AG04450 (cell line): ENCODE measurements around the gene SCGB1D1. TPM values are rescaled to one million over a fixed set of nuclear protein-coding genes. Genes with fewer than 3 reads are reported as not detected.

Experiments
- CTCF ChIA-PET: fragments of 300-600, 350-600 bp; formaldehyde crosslinking; extraction: SDS; loops from one replicate; lab custom pipeline; 2022; ENCODE audit warnings: antibody characterized with exemption, inconsistent platforms; lab: Charles Lee
- POLR2A ChIA-PET: fragments of 350-600 bp; formaldehyde crosslinking; extraction: SDS; loops from one replicate; lab custom pipeline; 2021; ENCODE audit warnings: antibody characterized with exemption, inconsistent platforms; lab: Yijun Ruan, JAX
- DNase-seq: peaks from one replicate; pipeline ENCODE4 v3.0.0-alpha.2; 2011; ENCODE audit warnings: low read depth, low spot score
- H3K27ac ChIP-seq: one replicate; pipeline ENCODE4 v1.5.1; 2012; ENCODE audit warnings: low read depth, low read length, control low read depth
- H3K27me3 ChIP-seq: one replicate; pipeline ENCODE4 v1.6.0; 2012; ENCODE audit warnings: low read length; ENCODE audit not compliant: control insufficient read depth, insufficient read depth
- H3K4me3 ChIP-seq: 2 replicates; pipeline ENCODE4 v1.5.1; 2011; ENCODE audit warnings: mild to moderate bottlenecking, low read depth, low read length, control low read depth
- H3K9me3 ChIP-seq: 2 replicates; pipeline ENCODE4 v1.5.1; 2012; ENCODE audit warnings: low read length; ENCODE audit not compliant: control insufficient read depth, insufficient read depth
- CTCF ChIP-seq: IDR thresholded peaks from 2 replicates; pipeline ENCODE4 v1.5.1; 2011; ENCODE audit warnings: low read depth, low read length, control low read depth, inconsistent platforms
- polyA plus RNA-seq: library from polyadenylated mRNA; depleted of rRNA; stranded (reverse); fragments of >200 nt; gene quantifications from 2 replicates; pipeline ENCODE4 v1.2.3, GENCODE V29; 2011

Gene SCGB1D1
- polyA plus RNA-seq, 1 experiment = not detected

GRCh38 chr11:62142921-62143320 is 47.1 kb upstream of the SCGB1D1 start:
- no peaks in the 10 kb centered on the region for H3K27me3 ChIP-seq
- ChIA-PET CTCF (interaction anchor here (0.5 kb wide), 1 partner anchor 20 kb away, joined by 5 read pairs; no protein-coding TSS in a partner anchor), POLR2A (no interaction called here)
- no peaks in the 10 kb centered on the region; the same call in 1 of the 2 replicates for H3K9me3 ChIP-seq
- no peak for DNase-seq
- H3K27ac ChIP-seq = no peak overlapping the region
- TF ChIP-seq CTCF = no peak
- H3K4me3 ChIP-seq = no peak overlapping the region

- Histone ChIP-seq H3K4me3 (no peak overlapping the region), H3K9me3 (no peaks in the 10 kb centered on the region; the same call in 1 of the 2 replicates), H3K27ac (no peak overlapping the region), H3K27me3 (no peaks in the 10 kb centered on the region)
- ChIA-PET POLR2A (no interaction called here), CTCF (interaction anchor here (0.5 to 1.5 kb wide), 2 partner anchors 21 to 167 kb away, joined by 4 to 5 read pairs; no protein-coding TSS in a partner anchor)
- TF ChIP-seq CTCF = peak; percentile 23
- DNase-seq = no peak
Measured at GRCh38 chr11:62143727-62144126, 46.3 kb upstream of the SCGB1D1 start.

GRCh38 chr11:62144641-62145255 is 45.3 kb upstream of the SCGB1D1 start:
- DNase-seq = no peak
- POLR2A ChIA-PET = no interaction called here
- CTCF ChIA-PET = interaction anchor here (1.5 kb wide), 1 partner anchor 166 kb away, joined by 4 read pairs; no protein-coding TSS in a partner anchor

GRCh38 chr11:62145261-62145871 is 44.6 kb upstream of the SCGB1D1 start:
- ChIA-PET POLR2A (interaction anchor here (0.6 kb wide), 1 partner anchor 196 kb away, joined by 3 read pairs; no protein-coding TSS in a partner anchor), CTCF (no interaction called here)
- no peak for TF ChIP-seq CTCF
- Histone ChIP-seq H3K27ac (no peak overlapping the region), H3K27me3 (no peaks in the 10 kb centered on the region), H3K4me3 (no peak overlapping the region), H3K9me3 (no peaks in the 10 kb centered on the region; the same call in 1 of the 2 replicates)
- DNase-seq = no peak

More at GRCh38 chr11:62144641-62145255, 45.3 kb upstream of the SCGB1D1 start:
- H3K9me3 ChIP-seq = no peaks in the 10 kb centered on the region; the same call in 1 of the 2 replicates
- no peak overlapping the region for H3K27ac ChIP-seq
- no peak for TF ChIP-seq CTCF
- no peaks in the 10 kb centered on the region for H3K27me3 ChIP-seq
- no peak overlapping the region for H3K4me3 ChIP-seq
